Endodermal cell (in vitro differentiated cells): ENCODE results near the gene SGCD. TPM values are rescaled to one million over a fixed set of nuclear protein-coding genes. Genes with fewer than 3 reads are reported as not detected.

ENCODE experiments used
- DNase-seq: peaks from one replicate; pipeline ENCODE4 v3.0.0-alpha.2; 2017
- H3K27ac ChIP-seq: 2 replicates; pipeline ENCODE4 v1.5.1; 2013; ENCODE audit warnings: mild to moderate bottlenecking, low read depth, low read length, moderate library complexity
- H3K27me3 ChIP-seq: 2 replicates; pipeline ENCODE4 v1.6.1; 2013; ENCODE audit warnings: mild to moderate bottlenecking, low read length, moderate library complexity; ENCODE audit not compliant: insufficient read depth, control insufficient read depth, poor library complexity, severe bottlenecking
- H3K36me3 ChIP-seq: 2 replicates; pipeline ENCODE4 v1.7.0; 2013; ENCODE audit warnings: mild to moderate bottlenecking, low read length, moderate library complexity; ENCODE audit not compliant: control insufficient read depth, insufficient read depth
- H3K4me1 ChIP-seq: one replicate; pipeline ENCODE4 v1.7.0; 2013; ENCODE audit warnings: low read length; ENCODE audit not compliant: control insufficient read depth, insufficient read depth
- H3K4me3 ChIP-seq: 2 replicates; pipeline ENCODE4 v1.5.1; 2013; ENCODE audit warnings: mild to moderate bottlenecking, low read length, moderate library complexity
- H3K9ac ChIP-seq: 2 replicates; pipeline ENCODE4 v1.6.1; 2013; ENCODE audit warnings: mild to moderate bottlenecking, low read length, moderate library complexity; ENCODE audit not compliant: poor library complexity, severe bottlenecking; ENCODE audit errors: extremely low read depth
- H3K9me3 ChIP-seq: 2 replicates; pipeline ENCODE4 v1.6.1; 2013; ENCODE audit warnings: mild to moderate bottlenecking, low read length, moderate library complexity; ENCODE audit not compliant: control insufficient read depth
- H3K27ac Mint-ChIP-seq: 2 replicates; pipeline ENCODE4 v1.8.0; 2020; ENCODE audit warnings: mixed read lengths
- H3K27me3 Mint-ChIP-seq: 2 replicates; pipeline ENCODE4 v1.8.0; 2021; ENCODE audit warnings: mild to moderate bottlenecking, mixed read lengths; ENCODE audit not compliant: insufficient read depth
- H3K36me3 Mint-ChIP-seq: 2 replicates; pipeline ENCODE4 v1.8.0; 2020; ENCODE audit warnings: low read depth, mixed read lengths
- H3K4me1 Mint-ChIP-seq: 2 replicates; pipeline ENCODE4 v1.8.0; 2020; ENCODE audit warnings: mixed read lengths
- H3K4me3 Mint-ChIP-seq: 2 replicates; pipeline ENCODE4 v1.8.0; 2020; ENCODE audit warnings: mild to moderate bottlenecking, moderate library complexity, mixed read lengths
- H3K9me3 Mint-ChIP-seq: 2 replicates; pipeline ENCODE4 v1.8.0; 2020; ENCODE audit warnings: mild to moderate bottlenecking, mixed read lengths
- WGBS, 2 experiments: methylation state at CpG; one replicate each; pipeline versions ENCODE4 v1.1.5 to v1.1.7; 2013; ENCODE audit warnings: missing lambda C conversion rate in 2 of 2, mixed read lengths in 1 of 2; ENCODE audit not compliant: insufficient coverage in 1 of 2, insufficient read length in 1 of 2; 5-methylcytosine and 5-hydroxymethylcytosine counted together
- total RNA-seq, 2 donors: library from RNA; stranded (reverse); fragmentation: NEBNext Ultra II Directional in 1 of 2; extraction: Animal tissue kit (Norgen Biotek cat#: 25700) in 1 of 2; gene quantifications; 2 replicates in 1 of 2; 3 replicates in 1 of 2; pipeline ENCODE4 v1.2.1, GENCODE V29; 2021
- TF ChIP-seq, protein P1 (sequence below): fragments of 200-600 bp; sonication (generic); conservative IDR thresholded peaks from 2 replicates; pipeline ENCODE4 v1.5.0; 2021; ENCODE audit warnings: antibody characterized with exemption, mild to moderate bottlenecking

The SGCD gene
- total RNA-seq, 2 donors from 2014 or later: 0.04 to 0.42 TPM

DNA sequence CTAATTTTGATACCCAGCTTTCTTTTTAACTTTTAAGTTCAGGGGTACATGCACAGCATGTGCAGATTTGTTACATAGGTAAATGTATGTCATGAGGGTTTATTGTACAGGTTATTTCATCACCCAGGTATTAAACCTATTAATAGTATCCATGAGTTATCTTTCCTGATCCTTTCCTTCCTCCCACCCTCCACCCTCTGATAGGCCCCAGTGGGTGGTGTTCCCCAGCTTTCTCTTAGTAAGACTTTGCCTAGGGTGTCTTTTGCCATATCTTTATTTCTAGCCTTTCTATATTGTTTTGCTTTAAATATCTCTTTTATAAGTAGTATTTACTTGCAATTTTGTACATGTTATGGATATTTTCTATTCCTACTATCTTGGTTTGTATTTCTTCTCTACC lies 243.7 kb downstream of the SGCD start:
- H3K27ac Mint-ChIP-seq: no peak overlapping the region
- H3K27me3 ChIP-seq: no peaks in the 10 kb centered on the region
- H3K36me3 ChIP-seq: no peaks in the 10 kb centered on the region
- no peaks in the 10 kb centered on the region for H3K9me3 ChIP-seq
- H3K9me3 Mint-ChIP-seq: no peaks in the 10 kb centered on the region
- H3K4me3 ChIP-seq: no peak overlapping the region
- TF ChIP-seq, protein P1, sequence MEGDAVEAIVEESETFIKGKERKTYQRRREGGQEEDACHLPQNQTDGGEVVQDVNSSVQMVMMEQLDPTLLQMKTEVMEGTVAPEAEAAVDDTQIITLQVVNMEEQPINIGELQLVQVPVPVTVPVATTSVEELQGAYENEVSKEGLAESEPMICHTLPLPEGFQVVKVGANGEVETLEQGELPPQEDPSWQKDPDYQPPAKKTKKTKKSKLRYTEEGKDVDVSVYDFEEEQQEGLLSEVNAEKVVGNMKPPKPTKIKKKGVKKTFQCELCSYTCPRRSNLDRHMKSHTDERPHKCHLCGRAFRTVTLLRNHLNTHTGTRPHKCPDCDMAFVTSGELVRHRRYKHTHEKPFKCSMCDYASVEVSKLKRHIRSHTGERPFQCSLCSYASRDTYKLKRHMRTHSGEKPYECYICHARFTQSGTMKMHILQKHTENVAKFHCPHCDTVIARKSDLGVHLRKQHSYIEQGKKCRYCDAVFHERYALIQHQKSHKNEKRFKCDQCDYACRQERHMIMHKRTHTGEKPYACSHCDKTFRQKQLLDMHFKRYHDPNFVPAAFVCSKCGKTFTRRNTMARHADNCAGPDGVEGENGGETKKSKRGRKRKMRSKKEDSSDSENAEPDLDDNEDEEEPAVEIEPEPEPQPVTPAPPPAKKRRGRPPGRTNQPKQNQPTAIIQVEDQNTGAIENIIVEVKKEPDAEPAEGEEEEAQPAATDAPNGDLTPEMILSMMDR: no peak
- H3K4me1 ChIP-seq: no peaks in the 10 kb centered on the region
- H3K4me3 Mint-ChIP-seq: no peak overlapping the region
- no peak for DNase-seq
- H3K9ac ChIP-seq: no peak overlapping the region
- H3K36me3 Mint-ChIP-seq: no peaks in the 10 kb centered on the region
- H3K4me1 Mint-ChIP-seq: peaks cover 3% of the 10 kb centered on the region
- H3K27ac ChIP-seq: no peak overlapping the region
- H3K27me3 Mint-ChIP-seq: no peaks in the 10 kb centered on the region

DNA sequence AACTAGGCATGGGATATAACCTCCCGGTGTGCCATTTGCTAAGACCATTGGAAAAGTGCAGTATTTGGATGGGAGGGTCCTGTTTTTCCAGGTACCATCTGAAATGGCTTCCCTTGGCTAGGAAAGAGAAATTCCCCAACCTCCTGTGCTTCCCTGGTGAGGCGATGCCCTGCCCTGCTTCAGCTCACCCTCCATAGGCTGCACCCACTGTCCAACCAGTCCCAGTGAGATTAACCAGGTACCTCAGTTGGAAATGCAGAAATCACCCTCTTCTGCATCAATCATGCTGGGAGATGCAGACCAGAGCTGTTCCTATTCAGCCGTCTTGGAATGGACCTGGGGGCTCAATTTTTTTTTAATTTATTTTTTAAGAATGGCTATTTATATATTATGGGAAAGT lies 254.8 kb downstream of the SGCD start:
- H3K4me3 Mint-ChIP-seq: no peak overlapping the region
- DNase-seq: no peak
- H3K9me3 ChIP-seq: no peaks in the 10 kb centered on the region
- H3K27ac ChIP-seq: no peak overlapping the region
- no peak overlapping the region for H3K9ac ChIP-seq
- TF ChIP-seq, protein P1: no peak
- no peaks in the 10 kb centered on the region for H3K27me3 ChIP-seq
- WGBS, 2 experiments: 57 to 80% methylated on average over 1 to 3 of the region's 3 CpGs
- no peaks in the 10 kb centered on the region for H3K27me3 Mint-ChIP-seq
- no peak overlapping the region for H3K4me3 ChIP-seq
- H3K4me1 ChIP-seq: no peaks in the 10 kb centered on the region
- H3K9me3 Mint-ChIP-seq: peaks cover 18% of the 10 kb centered on the region
- H3K36me3 ChIP-seq: no peaks in the 10 kb centered on the region
- peaks cover 7% of the 10 kb centered on the region for H3K4me1 Mint-ChIP-seq
- no peaks in the 10 kb centered on the region for H3K36me3 Mint-ChIP-seq
- no peak overlapping the region for H3K27ac Mint-ChIP-seq

DNA sequence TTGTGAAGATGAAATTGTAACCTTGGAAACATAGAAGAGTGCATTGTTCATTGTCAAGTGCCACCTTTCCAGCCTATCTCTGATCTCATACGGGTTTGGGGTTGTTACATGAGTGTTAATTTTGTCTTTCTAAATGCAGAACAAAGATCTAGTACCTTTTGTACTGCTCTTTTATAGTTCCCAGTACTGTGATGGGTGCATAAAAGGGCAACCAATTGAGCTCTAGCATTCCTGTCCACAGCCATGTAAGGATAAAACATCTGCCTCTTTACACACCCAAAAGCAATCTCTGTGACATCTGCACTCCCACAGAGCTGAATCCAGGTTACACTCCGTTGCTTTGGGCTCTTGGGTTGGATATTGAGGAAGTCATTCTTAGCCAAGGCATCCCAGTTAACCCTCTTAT lies 255.2 kb downstream of the SGCD start:
- Histone ChIP-seq H3K27me3 (no peaks in the 10 kb centered on the region), H3K4me3 (no peak overlapping the region), H3K9ac (no peak overlapping the region), H3K4me1 (peaks cover 2% of the 10 kb centered on the region), H3K27ac (no peak overlapping the region), H3K9me3 (no peaks in the 10 kb centered on the region), H3K36me3 (no peaks in the 10 kb centered on the region)
- TF ChIP-seq, protein P1: no peak
- WGBS, 2 experiments: 83% methylated on average over 2 of the region's 2 CpGs; no CpG with 5 or more reads in 1 of the 2 experiments
- Mint-ChIP-seq H3K27ac (no peak overlapping the region), H3K4me3 (no peak overlapping the region), H3K36me3 (no peaks in the 10 kb centered on the region), H3K9me3 (peaks cover 18% of the 10 kb centered on the region), H3K4me1 (peaks cover 10% of the 10 kb centered on the region), H3K27me3 (no peaks in the 10 kb centered on the region)
- no peak for DNase-seq
